NK-92 treated with Interleukin-12 subunit alpha and Interleukin-12 subunit beta, amount 100 ng/mL, for 24 hours (cell line): ENCODE results near the gene TMEM266.

Experiments
- DNase-seq: peaks from one replicate; lab custom pipeline; 2025; lab: John Stamatoyannopoulos, UW

TMEM266 gene

GRCh38 chr15:76162784-76163456 is 103.1 kb downstream of the TMEM266 start:
- DNase-seq = no peak

- no peak for DNase-seq
Measured at GRCh38 chr15:76163457-76164295, 103.9 kb downstream of the TMEM266 start.

GRCh38 chr15:76164602-76165001 is 104.8 kb downstream of the TMEM266 start:
- DNase-seq = no peak

- DNase-seq = no peak
Measured at GRCh38 chr15:76165951-76166350, 106.2 kb downstream of the TMEM266 start.

GRCh38 chr15:76168237-76168984 is 108.6 kb downstream of the TMEM266 start:
- DNase-seq = no peak

GRCh38 chr15:76169018-76169417 is 109.2 kb downstream of the TMEM266 start:
- DNase-seq = no peak

GRCh38 chr15:76169911-76170800 is 110.4 kb downstream of the TMEM266 start:
- no peak for DNase-seq

- no peak for DNase-seq
Measured at GRCh38 chr15:76172782-76173181, 113.0 kb downstream of the TMEM266 start.

GRCh38 chr15:76173317-76173834 is 113.6 kb downstream of the TMEM266 start:
- no peak for DNase-seq

GRCh38 chr15:76174654-76175053 is 114.9 kb downstream of the TMEM266 start:
- DNase-seq = no peak

GRCh38 chr15:76175442-76175841 is 115.7 kb downstream of the TMEM266 start:
- no peak for DNase-seq

GRCh38 chr15:76176059-76176458 is 116.3 kb downstream of the TMEM266 start:
- no peak for DNase-seq

GRCh38 chr15:76176487-76177085 is 116.8 kb downstream of the TMEM266 start:
- no peak for DNase-seq

GRCh38 chr15:76177491-76178040 is 117.8 kb downstream of the TMEM266 start:
- DNase-seq = no peak

- no peak for DNase-seq
Measured at GRCh38 chr15:76178296-76179000, 118.7 kb downstream of the TMEM266 start.

GRCh38 chr15:76179023-76179422 is 119.2 kb downstream of the TMEM266 start:
- DNase-seq = no peak

GRCh38 chr15:76180321-76180720 is 120.5 kb downstream of the TMEM266 start:
- no peak for DNase-seq

- DNase-seq = no peak
Measured at GRCh38 chr15:76181705-76182107, 121.9 kb downstream of the TMEM266 start.

GRCh38 chr15:76183930-76184649 is 124.3 kb downstream of the TMEM266 start:
- no peak for DNase-seq
